ENCODE results near the gene SMAD2. TPM values are rescaled to one million over a fixed set of nuclear protein-coding genes. Genes with fewer than 3 reads are reported as not detected.

SMAD2 gene
- total RNA-seq, 1 donor from 2014 or later, result 150 TPM

- no peaks in the 10 kb centered on the region for H3K27me3 Mint-ChIP-seq (ENCODE audit: unreplicated experiment)
- peak overlapping the region; percentile 86 for H3K27ac Mint-ChIP-seq (ENCODE audit: unreplicated experiment)
- TF ChIP-seq CTCF (IDR thresholded peaks at IDR 0.05; ENCODE audit: unreplicated experiment), result no peak
- H3K4me3 Mint-ChIP-seq (ENCODE audit: unreplicated experiment), result no peak overlapping the region
- peaks cover 3% of the 10 kb centered on the region for H3K36me3 Mint-ChIP-seq (ENCODE audit: low read depth, unreplicated experiment)
- peaks cover 11% of the 10 kb centered on the region for H3K4me1 Mint-ChIP-seq (ENCODE audit: unreplicated experiment)
- H3K9me3 Mint-ChIP-seq (ENCODE audit: unreplicated experiment), result no peaks in the 10 kb centered on the region
- DNase-seq (ENCODE audit: low spot score), result no peak
Measured at GRCh38 chr18:47815486-47816270, 114.8 kb downstream of the SMAD2 start.

- Mint-ChIP-seq H3K9me3 (ENCODE audit: unreplicated experiment) (no peaks in the 10 kb centered on the region), H3K36me3 (ENCODE audit: low read depth, unreplicated experiment) (peaks cover 14% of the 10 kb centered on the region), H3K27me3 (ENCODE audit: unreplicated experiment) (no peaks in the 10 kb centered on the region), H3K27ac (ENCODE audit: unreplicated experiment) (no peak overlapping the region), H3K4me1 (ENCODE audit: unreplicated experiment) (no peaks in the 10 kb centered on the region), H3K4me3 (ENCODE audit: unreplicated experiment) (no peak overlapping the region)
- TF ChIP-seq CTCF (IDR thresholded peaks at IDR 0.05; ENCODE audit: unreplicated experiment), result no peak
- DNase-seq (ENCODE audit: low spot score), result no peak
Measured at GRCh38 chr18:47809420-47809819, 121.0 kb downstream of the SMAD2 start.

GRCh38 chr18:47802802-47803201 lies 127.7 kb downstream of the SMAD2 start:
- no peaks in the 10 kb centered on the region for H3K9me3 Mint-ChIP-seq (ENCODE audit: unreplicated experiment)
- peaks cover 17% of the 10 kb centered on the region for H3K36me3 Mint-ChIP-seq (ENCODE audit: low read depth, unreplicated experiment)
- H3K4me3 Mint-ChIP-seq (ENCODE audit: unreplicated experiment), result no peak overlapping the region
- peaks cover 4% of the 10 kb centered on the region for H3K27me3 Mint-ChIP-seq (ENCODE audit: unreplicated experiment)
- H3K27ac Mint-ChIP-seq (ENCODE audit: unreplicated experiment), result no peak overlapping the region
- no peak for TF ChIP-seq CTCF (IDR thresholded peaks at IDR 0.05; ENCODE audit: unreplicated experiment)
- peaks cover 22% of the 10 kb centered on the region for H3K4me1 Mint-ChIP-seq (ENCODE audit: unreplicated experiment)
- no peak for DNase-seq (ENCODE audit: low spot score)

- no peak for TF ChIP-seq CTCF (IDR thresholded peaks at IDR 0.05; ENCODE audit: unreplicated experiment)
- peaks cover 4% of the 10 kb centered on the region for H3K27me3 Mint-ChIP-seq (ENCODE audit: unreplicated experiment)
- no peaks in the 10 kb centered on the region for H3K9me3 Mint-ChIP-seq (ENCODE audit: unreplicated experiment)
- peaks cover 17% of the 10 kb centered on the region for H3K36me3 Mint-ChIP-seq (ENCODE audit: low read depth, unreplicated experiment)
- no peak overlapping the region for H3K4me3 Mint-ChIP-seq (ENCODE audit: unreplicated experiment)
- no peak overlapping the region for H3K27ac Mint-ChIP-seq (ENCODE audit: unreplicated experiment)
- DNase-seq (ENCODE audit: low spot score), result no peak
- peaks cover 25% of the 10 kb centered on the region for H3K4me1 Mint-ChIP-seq (ENCODE audit: unreplicated experiment)
Measured at GRCh38 chr18:47801817-47802216, 128.6 kb downstream of the SMAD2 start.

- Mint-ChIP-seq H3K9me3 (ENCODE audit: unreplicated experiment) (no peaks in the 10 kb centered on the region), H3K27me3 (ENCODE audit: unreplicated experiment) (peaks cover 4% of the 10 kb centered on the region), H3K27ac (ENCODE audit: unreplicated experiment) (no peak overlapping the region), H3K4me3 (ENCODE audit: unreplicated experiment) (no peak overlapping the region), H3K4me1 (ENCODE audit: unreplicated experiment) (peaks cover 27% of the 10 kb centered on the region), H3K36me3 (ENCODE audit: low read depth, unreplicated experiment) (peaks cover 17% of the 10 kb centered on the region)
- no peak for TF ChIP-seq CTCF (IDR thresholded peaks at IDR 0.05; ENCODE audit: unreplicated experiment)
- DNase-seq (ENCODE audit: low spot score), result no peak
Measured at GRCh38 chr18:47800756-47801155, 129.7 kb downstream of the SMAD2 start.

Measured in endothelial cell (in vitro differentiated cells).